ENCODE measurements around the gene CBFA2T3.

CBFA2T3 gene

GRCh38 chr16:88825146-88825545, 151.9 kb downstream of the CBFA2T3 start:
- no peak overlapping the region for H3K27ac ChIP-seq
- TF ChIP-seq, protein P1, sequence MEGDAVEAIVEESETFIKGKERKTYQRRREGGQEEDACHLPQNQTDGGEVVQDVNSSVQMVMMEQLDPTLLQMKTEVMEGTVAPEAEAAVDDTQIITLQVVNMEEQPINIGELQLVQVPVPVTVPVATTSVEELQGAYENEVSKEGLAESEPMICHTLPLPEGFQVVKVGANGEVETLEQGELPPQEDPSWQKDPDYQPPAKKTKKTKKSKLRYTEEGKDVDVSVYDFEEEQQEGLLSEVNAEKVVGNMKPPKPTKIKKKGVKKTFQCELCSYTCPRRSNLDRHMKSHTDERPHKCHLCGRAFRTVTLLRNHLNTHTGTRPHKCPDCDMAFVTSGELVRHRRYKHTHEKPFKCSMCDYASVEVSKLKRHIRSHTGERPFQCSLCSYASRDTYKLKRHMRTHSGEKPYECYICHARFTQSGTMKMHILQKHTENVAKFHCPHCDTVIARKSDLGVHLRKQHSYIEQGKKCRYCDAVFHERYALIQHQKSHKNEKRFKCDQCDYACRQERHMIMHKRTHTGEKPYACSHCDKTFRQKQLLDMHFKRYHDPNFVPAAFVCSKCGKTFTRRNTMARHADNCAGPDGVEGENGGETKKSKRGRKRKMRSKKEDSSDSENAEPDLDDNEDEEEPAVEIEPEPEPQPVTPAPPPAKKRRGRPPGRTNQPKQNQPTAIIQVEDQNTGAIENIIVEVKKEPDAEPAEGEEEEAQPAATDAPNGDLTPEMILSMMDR (IDR thresholded peaks at IDR 0.05) = no peak
- no peak for TF ChIP-seq ZFX (IDR thresholded peaks at IDR 0.05; ENCODE audit: borderline replicate concordance)

Data from 22Rv1 (cell line).